Mesenchymal stem cell (in vitro differentiated cells and primary cell): Measurements from ENCODE around the gene SAMSN1.

ENCODE experiments used
- DNase-seq: peaks from one replicate; pipeline ENCODE4 v3.0.0-alpha.2; 2013
- H2AFZ ChIP-seq: one replicate; pipeline ENCODE4 v1.6.1; 2013; ENCODE audit warnings: low read depth, mild to moderate bottlenecking, control low read depth, inconsistent platforms, low read length, moderate library complexity
- H2AK5ac ChIP-seq: 2 replicates; pipeline ENCODE4 v1.6.1; 2013; ENCODE audit warnings: low read length, moderate library complexity, mild to moderate bottlenecking, inconsistent platforms; ENCODE audit not compliant: severe bottlenecking
- H2BK120ac ChIP-seq: one replicate; pipeline ENCODE4 v1.6.1; 2013; ENCODE audit warnings: low read depth, mild to moderate bottlenecking, inconsistent platforms, low read length, moderate library complexity
- H2BK12ac ChIP-seq, 2 experiments: one replicate each; pipeline ENCODE4 v1.6.1; 2013; ENCODE audit warnings: inconsistent platforms in 2 of 2, low read length in 2 of 2, mild to moderate bottlenecking in 2 of 2, moderate library complexity in 2 of 2, control low read depth in 1 of 2
- H2BK15ac ChIP-seq: one replicate; pipeline ENCODE4 v1.6.1; 2013; ENCODE audit warnings: mild to moderate bottlenecking, low read depth, inconsistent platforms; ENCODE audit not compliant: poor library complexity, severe bottlenecking
- H2BK5ac ChIP-seq: 2 replicates; pipeline ENCODE4 v1.6.1; 2013; ENCODE audit warnings: low read depth, mild to moderate bottlenecking, low read length, control low read depth, inconsistent platforms; ENCODE audit not compliant: poor library complexity, severe bottlenecking
- H3K14ac ChIP-seq, 2 experiments: one replicate each; pipeline ENCODE4 v1.6.1; 2013; ENCODE audit warnings: inconsistent platforms in 2 of 2, low read length in 2 of 2, control low read depth in 1 of 2, mild to moderate bottlenecking in 1 of 2, moderate library complexity in 1 of 2
- H3K18ac ChIP-seq, 2 experiments: one replicate each; pipeline ENCODE4 v1.6.1; 2013; ENCODE audit warnings: inconsistent platforms in 2 of 2, low read length in 2 of 2, control low read depth in 1 of 2, low read depth in 1 of 2, mild to moderate bottlenecking in 1 of 2
- H3K23ac ChIP-seq, 2 experiments: one replicate each; pipeline ENCODE4 v1.6.1; 2013; ENCODE audit warnings: inconsistent platforms in 2 of 2, low read length in 2 of 2, mild to moderate bottlenecking in 2 of 2, moderate library complexity in 2 of 2, control low read depth in 1 of 2
- H3K27ac ChIP-seq: 2 replicates; pipeline ENCODE4 v1.5.1; 2013; ENCODE audit warnings: mild to moderate bottlenecking, moderate library complexity, low read length, control low read depth, inconsistent platforms; ENCODE audit not compliant: poor library complexity, severe bottlenecking
- H3K27me3 ChIP-seq, 2 experiments: 2 replicates each; pipeline versions ENCODE4 v1.6.1 to v1.7.0; 2013; ENCODE audit warnings: low read length in 2 of 2, mild to moderate bottlenecking in 2 of 2, moderate library complexity in 2 of 2, control low read depth in 1 of 2, inconsistent platforms in 1 of 2; ENCODE audit not compliant: control insufficient read depth in 1 of 2, insufficient read depth in 1 of 2
- H3K36me3 ChIP-seq, 2 experiments: 2 replicates each; pipeline versions ENCODE4 v1.6.1 to v1.7.0; 2013; ENCODE audit warnings: low read length in 2 of 2, control low read depth in 1 of 2, inconsistent platforms in 1 of 2, low read depth in 1 of 2, mild to moderate bottlenecking in 1 of 2; ENCODE audit not compliant: insufficient read depth in 2 of 2, control insufficient read depth in 1 of 2
- H3K4ac ChIP-seq, 2 experiments: one replicate each; pipeline ENCODE4 v1.6.1; 2013; ENCODE audit warnings: inconsistent platforms in 2 of 2, low read length in 2 of 2, mild to moderate bottlenecking in 2 of 2, moderate library complexity in 2 of 2, control low read depth in 1 of 2, low read depth in 1 of 2
- H3K4me1 ChIP-seq: 2 replicates; pipeline ENCODE4 v1.6.1; 2013; ENCODE audit warnings: low read depth, low read length, control low read depth; ENCODE audit not compliant: control insufficient read depth, insufficient read depth
- H3K4me2 ChIP-seq: 2 replicates; pipeline ENCODE4 v1.6.1; 2013; ENCODE audit warnings: low read length, mild to moderate bottlenecking, inconsistent platforms; ENCODE audit not compliant: poor library complexity, severe bottlenecking
- H3K4me3 ChIP-seq, 2 experiments: 2 replicates each; pipeline versions ENCODE4 v1.5.1 to v1.7.0; 2013; ENCODE audit warnings: low read length in 2 of 2, mild to moderate bottlenecking in 2 of 2, control low read depth in 1 of 2, low read depth in 1 of 2; ENCODE audit not compliant: insufficient read depth in 1 of 2
- H3K79me1 ChIP-seq: replicated peaks from 2 replicates; pipeline ENCODE4 v1.6.1; 2013; ENCODE audit warnings: mild to moderate bottlenecking, control low read depth, low read length, inconsistent platforms; ENCODE audit not compliant: poor library complexity, severe bottlenecking
- H3K9ac ChIP-seq: 2 replicates; pipeline ENCODE4 v1.7.0; 2013; ENCODE audit warnings: mild to moderate bottlenecking, low read length, moderate library complexity
- H3K9me3 ChIP-seq: 2 replicates; pipeline ENCODE4 v1.7.0; 2013; ENCODE audit warnings: mild to moderate bottlenecking, low read length; ENCODE audit not compliant: control insufficient read depth
- H4K8ac ChIP-seq: one replicate; pipeline ENCODE4 v1.6.1; 2013; ENCODE audit warnings: inconsistent platforms, mild to moderate bottlenecking, low read length, moderate library complexity
- H4K91ac ChIP-seq: one replicate; pipeline ENCODE4 v1.6.1; 2013; ENCODE audit warnings: mild to moderate bottlenecking, low read length, inconsistent platforms
- WGBS: methylation state at CpG from one replicate; pipeline ENCODE4 v1.1.7; 2013; ENCODE audit warnings: mixed read lengths; 5-methylcytosine and 5-hydroxymethylcytosine counted together

SAMSN1 gene

GRCh38 chr21:14493731-14494130 lies 52.4 kb downstream of the SAMSN1 start:
- no peak for DNase-seq
- H3K9ac ChIP-seq = no peak overlapping the region
- no peaks in the 10 kb centered on the region for H3K36me3 ChIP-seq
- H3K4me2 ChIP-seq = no peak overlapping the region
- no peak overlapping the region for H3K27ac ChIP-seq
- H3K18ac ChIP-seq = no peak overlapping the region
- no peak overlapping the region for H3K14ac ChIP-seq
- H2BK5ac ChIP-seq = no peak overlapping the region
- H3K4me3 ChIP-seq = no peak overlapping the region
- H2AFZ ChIP-seq = no peak overlapping the region
- H3K27me3 ChIP-seq = no peaks in the 10 kb centered on the region
- H3K4ac ChIP-seq = no peak overlapping the region
- H4K8ac ChIP-seq = no peak overlapping the region
- no peaks in the 10 kb centered on the region for H3K4me1 ChIP-seq
- no peak overlapping the region for H2AK5ac ChIP-seq
- no peak overlapping the region for H2BK12ac ChIP-seq
- H3K9me3 ChIP-seq = no peaks in the 10 kb centered on the region
- 35% methylated on average over 2 of the region's 2 CpGs for WGBS
- H3K23ac ChIP-seq = no peak overlapping the region
- H4K91ac ChIP-seq = no peak overlapping the region
- no peaks in the 10 kb centered on the region for H3K79me1 ChIP-seq
- no peak overlapping the region for H2BK120ac ChIP-seq
- no peak overlapping the region for H2BK15ac ChIP-seq

GRCh38 chr21:14492931-14493330 lies 53.2 kb downstream of the SAMSN1 start:
- Histone ChIP-seq H3K27me3 (no peaks in the 10 kb centered on the region), H2AFZ (no peak overlapping the region), H2AK5ac (no peak overlapping the region), H3K27ac (no peak overlapping the region), H2BK5ac (no peak overlapping the region), H2BK12ac (no peak overlapping the region), H4K91ac (no peak overlapping the region), H3K4ac (no peak overlapping the region), H3K9me3 (no peaks in the 10 kb centered on the region), H3K4me1 (no peaks in the 10 kb centered on the region), H3K4me2 (no peak overlapping the region), H3K36me3 (no peaks in the 10 kb centered on the region), H3K4me3 (no peak overlapping the region), H3K18ac (no peak overlapping the region), H2BK15ac (no peak overlapping the region), H3K14ac (no peak overlapping the region), H3K9ac (no peak overlapping the region), H3K79me1 (no peaks in the 10 kb centered on the region), H4K8ac (no peak overlapping the region), H2BK120ac (no peak overlapping the region), H3K23ac (no peak overlapping the region)
- DNase-seq = no peak
- 94% methylated on average over 4 of the region's 4 CpGs for WGBS

DNA sequence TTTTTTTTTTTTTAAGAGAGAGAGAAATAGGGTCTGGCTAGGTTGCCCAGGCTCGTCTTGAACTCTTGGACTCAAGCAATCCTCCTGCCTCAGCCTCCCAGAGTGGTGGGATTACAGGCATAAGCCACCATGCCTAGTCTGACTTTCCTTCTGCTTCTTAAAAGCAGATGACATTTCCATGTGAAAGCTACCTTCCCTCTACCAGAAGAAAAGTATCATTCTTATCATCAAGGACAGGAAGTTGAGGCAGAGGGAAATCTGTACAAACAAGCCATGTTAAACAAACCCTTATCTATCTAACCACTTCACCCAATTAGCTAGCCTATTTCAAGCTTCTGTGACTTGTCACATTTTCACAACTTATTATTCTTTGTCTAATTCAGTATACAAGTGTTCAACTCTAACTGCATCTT lies 54.8 kb downstream of the SAMSN1 start:
- H2AFZ ChIP-seq = no peak overlapping the region
- no peaks in the 10 kb centered on the region for H3K9me3 ChIP-seq
- no peak overlapping the region for H3K4me2 ChIP-seq
- no peak for DNase-seq
- no peaks in the 10 kb centered on the region for H3K79me1 ChIP-seq
- no peak overlapping the region for H3K9ac ChIP-seq
- H3K27ac ChIP-seq = no peak overlapping the region
- no peak overlapping the region for H3K4me3 ChIP-seq
- no peak overlapping the region for H4K8ac ChIP-seq
- no CpG with 5 or more reads among the region's 1 CpG for WGBS
- no peaks in the 10 kb centered on the region for H3K4me1 ChIP-seq
- no peak overlapping the region for H2BK120ac ChIP-seq
- peak overlapping the region in 1 of 2 experiments; percentile 4 for H3K4ac ChIP-seq
- no peak overlapping the region for H2AK5ac ChIP-seq
- no peak overlapping the region for H3K14ac ChIP-seq
- H3K36me3 ChIP-seq = no peaks in the 10 kb centered on the region
- H3K27me3 ChIP-seq = no peaks in the 10 kb centered on the region
- no peak overlapping the region for H4K91ac ChIP-seq
- H2BK15ac ChIP-seq = no peak overlapping the region
- H3K23ac ChIP-seq = no peak overlapping the region
- H3K18ac ChIP-seq = no peak overlapping the region
- no peak overlapping the region for H2BK5ac ChIP-seq
- no peak overlapping the region for H2BK12ac ChIP-seq

GRCh38 chr21:14488672-14489204 lies 57.4 kb downstream of the SAMSN1 start:
- H2BK120ac ChIP-seq = no peak overlapping the region
- no peak overlapping the region for H3K9ac ChIP-seq
- H2BK5ac ChIP-seq = no peak overlapping the region
- no peak for DNase-seq
- H3K4me1 ChIP-seq = no peaks in the 10 kb centered on the region
- no peak overlapping the region for H3K4me2 ChIP-seq
- no peak overlapping the region for H2BK12ac ChIP-seq
- H3K36me3 ChIP-seq = no peaks in the 10 kb centered on the region
- no peak overlapping the region for H2AK5ac ChIP-seq
- no peaks in the 10 kb centered on the region for H3K79me1 ChIP-seq
- no peak overlapping the region for H2BK15ac ChIP-seq
- H3K27ac ChIP-seq = no peak overlapping the region
- H3K4me3 ChIP-seq = no peak overlapping the region
- no peaks in the 10 kb centered on the region for H3K9me3 ChIP-seq
- no peak overlapping the region for H3K23ac ChIP-seq
- H2AFZ ChIP-seq = no peak overlapping the region
- H3K14ac ChIP-seq = no peak overlapping the region
- H4K91ac ChIP-seq = no peak overlapping the region
- no peaks in the 10 kb centered on the region for H3K27me3 ChIP-seq
- 93% methylated on average over 3 of the region's 5 CpGs for WGBS
- no peak overlapping the region for H4K8ac ChIP-seq
- no peak overlapping the region for H3K18ac ChIP-seq
- H3K4ac ChIP-seq = no peak overlapping the region
